GM18499 (cell line): ENCODE results near the gene TMEM259.

Source experiments
- ATAC-seq: cut with Tn5 transposase; IDR thresholded peaks from one replicate; pipeline ENCODE4 v1.9.1; 2021; ENCODE audit warnings: moderate number of reproducible peaks; ENCODE audit not compliant: insufficient read depth, unreplicated experiment

Gene TMEM259

GRCh38 chr19:1055886-1056620 is 35.1 kb upstream of the TMEM259 start:
- ATAC-seq: no peak

GRCh38 chr19:1055028-1055425 is 34.1 kb upstream of the TMEM259 start:
- no peak for ATAC-seq

GRCh38 chr19:1054102-1055027 is 33.4 kb upstream of the TMEM259 start:
- no peak for ATAC-seq

- ATAC-seq: no peak
These were observed 32.5 kb upstream of the TMEM259 start for GRCh38 chr19:1053176-1054101.

GRCh38 chr19:1052349-1052975 is 31.5 kb upstream of the TMEM259 start:
- ATAC-seq: no peak

- no peak for ATAC-seq
These were observed 30.9 kb upstream of the TMEM259 start for GRCh38 chr19:1051791-1052190.

GRCh38 chr19:1050989-1051788 is 30.3 kb upstream of the TMEM259 start:
- no peak for ATAC-seq

- ATAC-seq: no peak
These were observed 28.9 kb upstream of the TMEM259 start for GRCh38 chr19:1049800-1050199.

- ATAC-seq: no peak
These were observed 28.2 kb upstream of the TMEM259 start for GRCh38 chr19:1049106-1049505.

GRCh38 chr19:1047696-1048147 is 26.8 kb upstream of the TMEM259 start:
- ATAC-seq: no peak

GRCh38 chr19:1046836-1047695 is 26.1 kb upstream of the TMEM259 start:
- ATAC-seq: no peak

- ATAC-seq: no peak
These were observed 25.2 kb upstream of the TMEM259 start for GRCh38 chr19:1046117-1046626.

GRCh38 chr19:1045247-1045603 is 24.3 kb upstream of the TMEM259 start:
- ATAC-seq: no peak

GRCh38 chr19:1042689-1043511 is 22.0 kb upstream of the TMEM259 start:
- no peak for ATAC-seq

GRCh38 chr19:1041835-1042685 is 21.1 kb upstream of the TMEM259 start:
- ATAC-seq: no peak

GRCh38 chr19:1041272-1041834 is 20.4 kb upstream of the TMEM259 start:
- no peak for ATAC-seq
